ENCODE measurements around the gene HSPA2. TPM values are rescaled to one million over a fixed set of nuclear protein-coding genes. Genes with fewer than 3 reads are reported as not detected.

The HSPA2 gene
- total RNA-seq, 1 experiment from 2014 or later: 16.5 TPM

GRCh38 chr14:64541261-64541971 lies 875 bp downstream of the HSPA2 start:
- no peak for DNase-seq
- no peaks in the 10 kb centered on the region for H3K36me3 ChIP-seq (ENCODE audit: low read depth, low read length)
- no peaks in the 10 kb centered on the region for H3K9me3 ChIP-seq (ENCODE audit: low read length)
- no peak overlapping the region for H3K9ac ChIP-seq (ENCODE audit: low read length)
- peak overlapping the region; percentile 61 for H3K4me3 ChIP-seq (ENCODE audit: low read length)
- no peaks in the 10 kb centered on the region for H3K27me3 ChIP-seq (ENCODE audit: low read length)
- no TSS peak for BruUV-seq (replicated peaks)
- intact Hi-C loops (cut with micrococcal nuclease): no loop called here
- no peaks in the 10 kb centered on the region for H3K79me2 ChIP-seq (ENCODE audit: low read length)
- peak overlapping the region; percentile 79; the same call in 1 of the 2 replicates for H3K4me2 ChIP-seq (ENCODE audit: low read length)
- TF ChIP-seq EZH2phosphoT487 (IDR thresholded peaks at IDR 0.05; ENCODE audit: borderline replicate concordance, low read length) (no peak), CTCF (conservative IDR thresholded peaks at IDR 0.05; ENCODE audit: low read depth, low read length) (no peak), EZH2 (IDR thresholded peaks at IDR 0.05; ENCODE audit: low read length, unreplicated experiment) (no peak)
- ChIA-PET POLR2A (ENCODE audit: unreplicated experiment) (no interaction called here), CTCF (no interaction called here)
- no peak for ATAC-seq
- no peak overlapping the region; the same call in 1 of the 2 replicates for H2AFZ ChIP-seq (ENCODE audit: low read length)
- no peak overlapping the region for H3K27ac ChIP-seq (ENCODE audit: low read length)
- no peaks in the 10 kb centered on the region for H4K20me1 ChIP-seq (ENCODE audit: low read length)
- H3K4me1 ChIP-seq (ENCODE audit: insufficient read depth, low read length): peaks cover 24% of the 10 kb centered on the region
- H3F3A ChIP-seq (ENCODE audit: low read length, unreplicated experiment): no peaks in the 10 kb centered on the region
- no peaks in the 10 kb centered on the region for H3K9me2 ChIP-seq (replicated peaks; ENCODE audit: low read length)

- Histone ChIP-seq H2AFZ (ENCODE audit: low read length) (no peak overlapping the region), H3K27ac (ENCODE audit: low read length) (no peak overlapping the region), H4K20me1 (ENCODE audit: low read length) (no peaks in the 10 kb centered on the region), H3K27me3 (ENCODE audit: low read length) (no peaks in the 10 kb centered on the region), H3K4me1 (ENCODE audit: insufficient read depth, low read length) (peaks cover 19% of the 10 kb centered on the region), H3K36me3 (ENCODE audit: low read depth, low read length) (no peaks in the 10 kb centered on the region), H3K79me2 (ENCODE audit: low read length) (no peaks in the 10 kb centered on the region), H3K9ac (ENCODE audit: low read length) (no peak overlapping the region), H3K4me2 (ENCODE audit: low read length) (peak overlapping the region; percentile 25), H3F3A (ENCODE audit: low read length, unreplicated experiment) (no peaks in the 10 kb centered on the region), H3K4me3 (ENCODE audit: low read length) (no peak overlapping the region), H3K9me2 (replicated peaks; ENCODE audit: low read length) (no peaks in the 10 kb centered on the region), H3K9me3 (ENCODE audit: low read length) (no peaks in the 10 kb centered on the region)
- no peak for ATAC-seq
- ChIA-PET POLR2A (ENCODE audit: unreplicated experiment) (interaction anchor here (0.6 to 1.5 kb wide), 2 partner anchors 87 to 617 kb away, joined by 5 to 8 read pairs; no protein-coding TSS in a partner anchor), CTCF (interaction anchor here (1.1 kb wide), 1 partner anchor 94 kb away, joined by 5 read pairs; no protein-coding TSS in a partner anchor)
- BruUV-seq (replicated peaks): no TSS peak
- DNase-seq: no peak
- TF ChIP-seq EZH2 (IDR thresholded peaks at IDR 0.05; ENCODE audit: low read length, unreplicated experiment) (no peak), CTCF (conservative IDR thresholded peaks at IDR 0.05; ENCODE audit: low read depth, low read length) (no peak), EZH2phosphoT487 (IDR thresholded peaks at IDR 0.05; ENCODE audit: borderline replicate concordance, low read length) (no peak)
- intact Hi-C loops (cut with micrococcal nuclease): loop anchor here (2.0 kb wide), 1 partner anchor 27 kb away; no protein-coding TSS in a partner anchor
These were observed 1.7 kb downstream of the HSPA2 start for GRCh38 chr14:64541972-64542835.

Measured in PC-3 (cell line).